A673 (cell line): Measurements from ENCODE around the gene CYP46A1. TPM values are rescaled to one million over a fixed set of nuclear protein-coding genes. Genes with fewer than 3 reads are reported as not detected.

Source experiments
- BruUV-seq: library from RNA; stranded (reverse); fragments of 400-500 nt; replicated peaks from 2 replicates; lab custom pipeline; 2021; lab: Mats Ljungman, UMichigan
- CTCF ChIA-PET: fragments of 300-600 bp; sonication (Branson Sonifier 250); formaldehyde crosslinking; loops from one replicate; lab custom pipeline; 2022; ENCODE audit warnings: antibody characterized with exemption; lab: Charles Lee
- POLR2A ChIA-PET: fragments of 300-600 bp; sonication (Branson Sonifier 250); formaldehyde crosslinking; loops from one replicate; lab custom pipeline; 2022; ENCODE audit warnings: antibody characterized with exemption; ENCODE audit not compliant: low non-redundant PET; lab: Charles Lee
- DNase-seq: peaks from one replicate; pipeline ENCODE4 v3.0.0-alpha.2; 2015; ENCODE audit warnings: low spot score
- H3K27ac ChIP-seq: fragments of 200-600 bp; sonication (generic); 2 replicates; pipeline ENCODE4 v1.5.1; 2016; ENCODE audit warnings: mixed run types, low read depth, mild to moderate bottlenecking, mixed read lengths, antibody characterized with exemption, low read length; ENCODE audit not compliant: poor library complexity, severe bottlenecking
- H3K27me3 ChIP-seq: fragments of 200-600 bp; sonication (generic); replicated peaks from 2 replicates; pipeline ENCODE4 v1.6.1; 2017; ENCODE audit warnings: mixed run types, low read depth, mild to moderate bottlenecking, mixed read lengths, antibody characterized with exemption, low read length; ENCODE audit not compliant: insufficient read depth, poor library complexity
- H3K36me3 ChIP-seq: fragments of 200-600 bp; sonication (generic); 2 replicates; pipeline ENCODE4 v1.6.1; 2016; ENCODE audit warnings: mixed run types, mild to moderate bottlenecking, mixed read lengths, antibody characterized with exemption, low read length; ENCODE audit not compliant: insufficient read depth, poor library complexity, severe bottlenecking
- H3K4me1 ChIP-seq: fragments of 200-600 bp; sonication (generic); 2 replicates; pipeline ENCODE4 v1.6.1; 2017; ENCODE audit warnings: mixed run types, mild to moderate bottlenecking, mixed read lengths, antibody characterized with exemption, low read length; ENCODE audit not compliant: insufficient read depth, poor library complexity, severe bottlenecking
- H3K4me3 ChIP-seq: fragments of 200-600 bp; sonication (generic); 2 replicates; pipeline ENCODE4 v1.5.1; 2016; ENCODE audit warnings: low read depth, mixed run types, mild to moderate bottlenecking, mixed read lengths, low read length; ENCODE audit not compliant: poor library complexity, severe bottlenecking
- H3K9me3 ChIP-seq: fragments of 200-600 bp; sonication (generic); 2 replicates; pipeline ENCODE4 v1.6.1; 2016; ENCODE audit warnings: mixed run types, low read depth, mild to moderate bottlenecking, mixed read lengths, antibody characterized with exemption, low read length; ENCODE audit not compliant: poor library complexity, severe bottlenecking
- EZH2 ChIP-seq: fragments of 200-600 bp; sonication (generic); IDR thresholded peaks from 2 replicates; pipeline ENCODE4 v1.6.1; 2017; ENCODE audit warnings: borderline replicate concordance, low read depth, mild to moderate bottlenecking, mixed read lengths, antibody characterized with exemption, low read length; ENCODE audit not compliant: poor library complexity, severe bottlenecking
- intact Hi-C: fragments of 100-400 bp; cut with micrococcal nuclease; formaldehyde crosslinking; loops from one replicate; pipeline ENCODE4 v1.10.0; 2022; ENCODE audit not compliant: unreplicated experiment
- total RNA-seq: library from RNA; stranded (reverse); gene quantifications from 2 replicates; pipeline ENCODE4 v1.2.3, GENCODE V29; 2021
- TF ChIP-seq, protein P1 (sequence below): fragments of 300-800, 200-600 bp; sonication (generic); conservative IDR thresholded peaks from 2 replicates; pipeline ENCODE4 v1.5.1; 2017; ENCODE audit warnings: low read depth, mild to moderate bottlenecking, antibody characterized with exemption, low read length, moderate library complexity, mixed read lengths

The CYP46A1 gene
- total RNA-seq, 1 experiment from 2014 or later, result not detected

DNA sequence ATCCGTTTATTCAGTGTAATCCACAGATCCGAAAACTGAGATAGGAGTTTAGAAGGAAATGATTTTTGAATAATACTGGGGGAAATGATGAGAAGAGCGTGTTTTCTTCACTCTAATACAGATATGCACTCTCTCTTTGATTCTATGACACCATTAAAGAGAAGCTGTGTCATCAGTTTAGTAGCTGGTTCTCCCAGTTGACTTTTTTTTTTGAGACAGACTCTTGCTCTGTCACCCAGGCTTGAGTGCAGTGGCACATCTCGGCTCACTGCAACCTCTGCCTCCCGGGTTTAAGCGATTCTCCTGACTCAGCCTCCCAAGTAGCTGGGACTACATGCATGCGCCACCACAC, 60.8 kb downstream of the CYP46A1 start:
- Histone ChIP-seq H3K4me1 (peaks cover 13% of the 10 kb centered on the region), H3K27me3 (no peaks in the 10 kb centered on the region), H3K4me3 (no peak overlapping the region), H3K36me3 (no peaks in the 10 kb centered on the region), H3K27ac (no peak overlapping the region), H3K9me3 (no peaks in the 10 kb centered on the region)
- ChIA-PET POLR2A (no interaction called here), CTCF (interaction anchor here (0.9 kb wide), 1 partner anchor 13 kb away, joined by 5 read pairs; no protein-coding TSS in a partner anchor)
- no peak for DNase-seq
- no TSS peak for BruUV-seq
- intact Hi-C loops, result no loop called here
- TF ChIP-seq EZH2, result no peak
- TF ChIP-seq, protein P1, sequence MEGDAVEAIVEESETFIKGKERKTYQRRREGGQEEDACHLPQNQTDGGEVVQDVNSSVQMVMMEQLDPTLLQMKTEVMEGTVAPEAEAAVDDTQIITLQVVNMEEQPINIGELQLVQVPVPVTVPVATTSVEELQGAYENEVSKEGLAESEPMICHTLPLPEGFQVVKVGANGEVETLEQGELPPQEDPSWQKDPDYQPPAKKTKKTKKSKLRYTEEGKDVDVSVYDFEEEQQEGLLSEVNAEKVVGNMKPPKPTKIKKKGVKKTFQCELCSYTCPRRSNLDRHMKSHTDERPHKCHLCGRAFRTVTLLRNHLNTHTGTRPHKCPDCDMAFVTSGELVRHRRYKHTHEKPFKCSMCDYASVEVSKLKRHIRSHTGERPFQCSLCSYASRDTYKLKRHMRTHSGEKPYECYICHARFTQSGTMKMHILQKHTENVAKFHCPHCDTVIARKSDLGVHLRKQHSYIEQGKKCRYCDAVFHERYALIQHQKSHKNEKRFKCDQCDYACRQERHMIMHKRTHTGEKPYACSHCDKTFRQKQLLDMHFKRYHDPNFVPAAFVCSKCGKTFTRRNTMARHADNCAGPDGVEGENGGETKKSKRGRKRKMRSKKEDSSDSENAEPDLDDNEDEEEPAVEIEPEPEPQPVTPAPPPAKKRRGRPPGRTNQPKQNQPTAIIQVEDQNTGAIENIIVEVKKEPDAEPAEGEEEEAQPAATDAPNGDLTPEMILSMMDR, result no peak

DNA sequence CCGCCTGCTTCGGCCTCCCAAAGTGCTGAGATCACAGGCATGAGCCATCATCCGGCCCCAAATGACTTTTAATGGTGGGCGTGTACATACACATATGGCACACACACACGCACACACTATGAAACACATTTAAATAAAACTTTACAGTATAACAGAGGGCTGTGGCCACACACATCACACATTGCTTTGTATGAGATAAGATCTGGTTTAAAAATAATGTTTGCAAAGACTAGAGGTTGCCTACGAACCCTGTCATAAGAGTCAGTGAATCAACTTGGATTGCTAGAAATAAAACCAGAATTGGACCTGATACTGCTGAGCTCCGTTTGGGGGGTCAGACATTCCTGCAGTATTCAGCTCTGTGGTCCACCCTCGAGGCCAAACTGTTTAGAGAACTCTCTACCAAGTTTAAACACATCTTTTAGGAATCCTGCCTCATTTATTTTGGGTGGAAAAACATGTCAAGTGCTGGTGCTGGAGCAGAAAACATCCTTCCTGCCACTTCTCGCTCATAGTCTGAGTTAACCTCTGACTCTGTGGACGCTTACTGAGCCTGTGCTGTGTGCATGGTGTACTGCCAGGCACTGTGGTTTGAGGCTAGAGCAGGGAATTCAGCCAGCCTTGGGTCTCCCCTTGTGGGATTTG, 61.3 kb downstream of the CYP46A1 start:
- POLR2A ChIA-PET, result no interaction called here
- Histone ChIP-seq H3K9me3 (no peaks in the 10 kb centered on the region), H3K36me3 (no peaks in the 10 kb centered on the region), H3K4me1 (peaks cover 13% of the 10 kb centered on the region), H3K27me3 (no peaks in the 10 kb centered on the region), H3K27ac (no peak overlapping the region), H3K4me3 (no peak overlapping the region)
- CTCF ChIA-PET, result interaction anchor here (0.9 kb wide), 1 partner anchor 13 kb away, joined by 5 read pairs; no protein-coding TSS in a partner anchor
- TF ChIP-seq, protein P1, result no peak
- intact Hi-C loops, result no loop called here
- no peak for DNase-seq
- no TSS peak for BruUV-seq

DNA sequence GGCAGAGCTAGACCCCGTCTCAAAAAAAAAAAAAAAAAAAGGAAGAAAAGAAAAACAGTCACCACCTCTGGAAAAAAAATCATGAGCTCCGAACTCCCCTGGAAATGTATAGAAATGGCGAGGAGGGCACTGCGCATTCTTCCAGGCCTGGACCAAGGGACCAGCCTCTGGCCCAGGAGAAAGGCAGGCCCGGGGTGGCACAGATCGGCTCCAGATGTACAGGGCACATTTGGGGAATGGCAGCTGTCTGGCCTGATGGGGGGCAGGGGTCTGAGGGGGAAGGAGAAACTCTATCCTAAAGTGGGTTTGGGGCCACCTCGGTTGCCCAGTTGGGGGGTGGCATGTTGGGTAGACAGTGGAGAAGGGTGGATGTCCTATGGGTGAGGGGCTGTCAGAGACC, 63.1 kb downstream of the CYP46A1 start:
- Histone ChIP-seq H3K9me3 (no peaks in the 10 kb centered on the region), H3K27ac (no peak overlapping the region), H3K36me3 (no peaks in the 10 kb centered on the region), H3K4me1 (peaks cover 13% of the 10 kb centered on the region), H3K27me3 (no peaks in the 10 kb centered on the region), H3K4me3 (no peak overlapping the region)
- DNase-seq, result no peak
- no TSS peak for BruUV-seq
- intact Hi-C loops, result no loop called here
- TF ChIP-seq, protein P1, result no peak
- TF ChIP-seq EZH2, result no peak
- ChIA-PET CTCF (no interaction called here), POLR2A (no interaction called here)
